ENCODE measurements around the gene CYP46A1.

Gene CYP46A1

GRCh38 chr14:99747167-99747566 lies 63.1 kb downstream of the CYP46A1 start:
- no peak for ATAC-seq (ENCODE audit: low read depth)
- Histone ChIP-seq H3K36me3 (ENCODE audit: low read depth) (no peaks in the 10 kb centered on the region), H3K4me3 (ENCODE audit: severe bottlenecking) (no peak overlapping the region), H3K9me3 (ENCODE audit: severe bottlenecking) (no peaks in the 10 kb centered on the region), H3K27me3 (ENCODE audit: insufficient read depth, poor library complexity, severe bottlenecking) (no peaks in the 10 kb centered on the region), H3K27ac (ENCODE audit: poor library complexity, severe bottlenecking) (no peak overlapping the region), H3K4me1 (ENCODE audit: insufficient read depth, poor library complexity, severe bottlenecking) (peaks cover 1% of the 10 kb centered on the region)
- TF ChIP-seq, protein P1, sequence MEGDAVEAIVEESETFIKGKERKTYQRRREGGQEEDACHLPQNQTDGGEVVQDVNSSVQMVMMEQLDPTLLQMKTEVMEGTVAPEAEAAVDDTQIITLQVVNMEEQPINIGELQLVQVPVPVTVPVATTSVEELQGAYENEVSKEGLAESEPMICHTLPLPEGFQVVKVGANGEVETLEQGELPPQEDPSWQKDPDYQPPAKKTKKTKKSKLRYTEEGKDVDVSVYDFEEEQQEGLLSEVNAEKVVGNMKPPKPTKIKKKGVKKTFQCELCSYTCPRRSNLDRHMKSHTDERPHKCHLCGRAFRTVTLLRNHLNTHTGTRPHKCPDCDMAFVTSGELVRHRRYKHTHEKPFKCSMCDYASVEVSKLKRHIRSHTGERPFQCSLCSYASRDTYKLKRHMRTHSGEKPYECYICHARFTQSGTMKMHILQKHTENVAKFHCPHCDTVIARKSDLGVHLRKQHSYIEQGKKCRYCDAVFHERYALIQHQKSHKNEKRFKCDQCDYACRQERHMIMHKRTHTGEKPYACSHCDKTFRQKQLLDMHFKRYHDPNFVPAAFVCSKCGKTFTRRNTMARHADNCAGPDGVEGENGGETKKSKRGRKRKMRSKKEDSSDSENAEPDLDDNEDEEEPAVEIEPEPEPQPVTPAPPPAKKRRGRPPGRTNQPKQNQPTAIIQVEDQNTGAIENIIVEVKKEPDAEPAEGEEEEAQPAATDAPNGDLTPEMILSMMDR (IDR thresholded peaks at IDR 0.05; ENCODE audit: poor library complexity, severe bottlenecking) = no peak
- DNase-seq (ENCODE audit: low spot score) = no peak

- Histone ChIP-seq H3K9me3 (ENCODE audit: severe bottlenecking) (no peaks in the 10 kb centered on the region), H3K4me1 (ENCODE audit: insufficient read depth, poor library complexity, severe bottlenecking) (peaks cover 7% of the 10 kb centered on the region), H3K4me3 (ENCODE audit: severe bottlenecking) (no peak overlapping the region), H3K27me3 (ENCODE audit: insufficient read depth, poor library complexity, severe bottlenecking) (no peaks in the 10 kb centered on the region), H3K36me3 (ENCODE audit: low read depth) (no peaks in the 10 kb centered on the region), H3K27ac (ENCODE audit: poor library complexity, severe bottlenecking) (no peak overlapping the region)
- TF ChIP-seq, protein P1 (IDR thresholded peaks at IDR 0.05; ENCODE audit: poor library complexity, severe bottlenecking) = no peak
- DNase-seq (ENCODE audit: low spot score) (no peak), ATAC-seq (ENCODE audit: low read depth) (no peak)
Measured at GRCh38 chr14:99747582-99748330, 63.7 kb downstream of the CYP46A1 start.

- H3K4me1 ChIP-seq (ENCODE audit: insufficient read depth, poor library complexity, severe bottlenecking) = peaks cover 13% of the 10 kb centered on the region
- no peaks in the 10 kb centered on the region for H3K36me3 ChIP-seq (ENCODE audit: low read depth)
- TF ChIP-seq, protein P1 (IDR thresholded peaks at IDR 0.05; ENCODE audit: poor library complexity, severe bottlenecking) = no peak
- no peaks in the 10 kb centered on the region for H3K9me3 ChIP-seq (ENCODE audit: severe bottlenecking)
- H3K27ac ChIP-seq (ENCODE audit: poor library complexity, severe bottlenecking) = no peak overlapping the region
- H3K4me3 ChIP-seq (ENCODE audit: severe bottlenecking) = no peak overlapping the region
- H3K27me3 ChIP-seq (ENCODE audit: insufficient read depth, poor library complexity, severe bottlenecking) = no peaks in the 10 kb centered on the region
- ATAC-seq (ENCODE audit: low read depth) (no peak), DNase-seq (ENCODE audit: low spot score) (no peak)
Measured at GRCh38 chr14:99748529-99748928, 64.4 kb downstream of the CYP46A1 start.

GRCh38 chr14:99749142-99749541 lies 65.0 kb downstream of the CYP46A1 start:
- Histone ChIP-seq H3K4me3 (ENCODE audit: severe bottlenecking) (no peak overlapping the region), H3K27me3 (ENCODE audit: insufficient read depth, poor library complexity, severe bottlenecking) (no peaks in the 10 kb centered on the region), H3K36me3 (ENCODE audit: low read depth) (no peaks in the 10 kb centered on the region), H3K9me3 (ENCODE audit: severe bottlenecking) (no peaks in the 10 kb centered on the region), H3K27ac (ENCODE audit: poor library complexity, severe bottlenecking) (no peak overlapping the region), H3K4me1 (ENCODE audit: insufficient read depth, poor library complexity, severe bottlenecking) (peaks cover 15% of the 10 kb centered on the region)
- DNase-seq (ENCODE audit: low spot score) (no peak), ATAC-seq (ENCODE audit: low read depth) (no peak)
- TF ChIP-seq, protein P1 (IDR thresholded peaks at IDR 0.05; ENCODE audit: poor library complexity, severe bottlenecking) = no peak
